LNCAP (cell line): ENCODE data around the gene TPM4.

Experiments
- CTCF ChIP-seq: fragments of 450-650 bp; IDR thresholded peaks from 2 replicates; pipeline ENCODE4 v1.5.1; 2017; ENCODE audit warnings: mild to moderate bottlenecking

Gene TPM4

GRCh38 chr19:16143399-16144215 is 67.3 kb downstream of the TPM4 start, which contains the start of gene HSH2D:
TSS of gene HSH2D (plus strand) at chr19:16143685. CDS start at chr19:16148751, 5,066 bp downstream.
- no peak for TF ChIP-seq CTCF

DNA sequence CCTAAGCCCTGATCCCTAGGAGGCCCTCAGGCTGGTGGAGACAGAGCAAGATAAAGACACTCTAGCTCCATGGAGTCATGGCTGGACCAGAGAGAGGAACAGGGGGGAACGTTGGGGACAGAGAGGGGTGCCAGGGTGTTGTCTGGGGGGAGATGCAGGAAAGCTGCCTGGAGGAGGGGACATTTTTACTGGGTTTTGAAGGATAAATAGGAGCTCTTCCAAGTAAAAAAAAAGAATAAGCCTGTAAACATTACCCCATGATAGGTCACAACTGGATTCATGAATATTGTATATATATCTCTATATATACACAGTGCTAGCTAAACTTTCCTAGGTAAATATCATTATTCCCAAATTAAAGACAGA is 67.9 kb downstream of the TPM4 start:
- TF ChIP-seq CTCF, result no peak

DNA sequence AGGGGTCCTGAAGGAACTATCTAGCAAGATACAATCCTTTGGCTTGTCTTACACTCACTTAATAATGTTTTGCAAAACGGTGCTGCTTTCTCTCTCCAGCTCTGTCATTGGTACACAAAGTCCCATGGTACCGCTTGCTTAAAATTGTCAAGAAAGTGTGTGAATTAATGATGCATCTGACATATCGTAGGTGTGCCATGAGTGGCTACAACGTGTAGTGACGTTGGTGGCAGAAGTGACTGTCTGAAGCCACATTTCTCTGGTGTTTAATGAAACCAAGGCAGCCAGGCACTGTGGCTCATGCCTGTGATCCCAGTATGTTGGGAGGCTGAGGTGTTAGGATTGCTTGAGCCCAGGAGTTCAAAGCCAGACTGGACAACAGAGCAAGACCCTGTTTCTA is 69.8 kb downstream of the TPM4 start:
- TF ChIP-seq CTCF, result no peak

DNA sequence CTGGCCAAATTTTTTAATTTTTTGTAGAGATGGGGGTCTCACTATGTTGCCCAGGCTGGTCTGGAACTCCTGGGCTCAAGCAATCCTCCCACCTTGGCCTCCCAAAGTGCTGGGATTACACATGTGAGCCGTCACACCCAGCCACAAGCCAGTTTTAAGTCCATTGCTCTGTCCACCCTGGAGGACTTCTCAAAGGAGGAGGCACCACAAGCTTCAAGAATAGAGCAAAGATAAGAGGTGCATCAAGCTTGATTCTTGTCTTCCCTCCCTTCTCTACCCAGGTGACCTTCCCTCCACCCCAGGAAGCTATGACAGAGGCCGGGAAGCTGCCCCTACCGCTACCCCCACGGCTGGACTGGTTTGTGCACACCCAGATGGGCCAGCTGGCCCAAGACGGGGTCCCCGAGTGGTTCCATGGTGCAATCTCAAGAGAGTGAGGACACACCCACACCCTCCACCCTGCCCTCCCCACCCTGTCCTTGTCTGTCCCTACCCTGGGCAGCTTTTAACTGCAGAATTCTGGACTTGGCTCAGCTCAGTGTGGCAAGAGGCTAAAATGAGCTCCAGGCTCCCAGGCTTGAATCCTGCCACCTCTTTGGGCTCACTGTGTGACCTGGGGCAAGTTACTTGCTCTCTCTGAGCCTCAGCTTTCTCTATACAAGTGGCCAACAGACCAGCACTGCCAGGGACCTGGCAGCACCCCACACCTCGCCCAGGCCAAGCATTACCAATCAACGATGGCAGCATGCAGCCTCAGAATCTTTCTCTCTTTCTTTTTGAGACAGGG is 72.3 kb downstream of the TPM4 start:
- no peak for TF ChIP-seq CTCF
